ENCODE measurements around the gene DCAF8L1. TPM values are rescaled to one million over a fixed set of nuclear protein-coding genes. Genes with fewer than 3 reads are reported as not detected.

DCAF8L1 gene
- total and polyA plus RNA-seq, 7 donors: not detected

- H3K36me3 ChIP-seq (ENCODE audit: insufficient read depth in 1 of 2, low read depth in 1 of 2): no peaks in the 10 kb centered on the region
- ATAC-seq (no peak), DNase-seq (no peak)
- 68 to 83% (median 74%) methylated on average over 1 of the region's 1 CpG for WGBS, 3 donors
- intact Hi-C loops (cut with DNase I): no loop called here
- no peak overlapping the region for H3K27ac ChIP-seq
- H3K27me3 ChIP-seq (ENCODE audit: insufficient read depth in 3 of 3, low read length in 2 of 3): peaks cover 0 to 6% (median 0%) of the 10 kb centered on the region in 3 donors
- TF ChIP-seq CTCF (IDR thresholded peaks at IDR 0.05): no peak
- no peak overlapping the region for H3K4me3 ChIP-seq
- no peaks in the 10 kb centered on the region for H3K9me3 ChIP-seq
- no peaks in the 10 kb centered on the region for H3K4me1 ChIP-seq
Observed at GRCh38 chrX:27998666-27999065, 17.4 kb upstream of the DCAF8L1 start.

- ATAC-seq (no peak), DNase-seq (no peak)
- H3K27me3 ChIP-seq (ENCODE audit: insufficient read depth in 3 of 3, low read length in 2 of 3): peaks cover 0 to 6% (median 0%) of the 10 kb centered on the region in 3 donors
- TF ChIP-seq CTCF (IDR thresholded peaks at IDR 0.05): no peak
- H3K27ac ChIP-seq: no peak overlapping the region
- no peaks in the 10 kb centered on the region for H3K36me3 ChIP-seq (ENCODE audit: insufficient read depth in 1 of 2, low read depth in 1 of 2)
- whole genome bisulfite sequencing, 3 donors: 51 to 79% (median 60%) methylated on average over 2 of the region's 2 CpGs
- H3K4me3 ChIP-seq: no peak overlapping the region
- intact Hi-C loops (cut with DNase I): no loop called here
- no peaks in the 10 kb centered on the region for H3K4me1 ChIP-seq
- no peaks in the 10 kb centered on the region for H3K9me3 ChIP-seq
Observed at GRCh38 chrX:27997622-27998021, 16.4 kb upstream of the DCAF8L1 start.

GRCh38 chrX:27996132-27996531, 14.9 kb upstream of the DCAF8L1 start:
- ATAC-seq (no peak), DNase-seq (no peak)
- peaks cover 0 to 6% (median 0%) of the 10 kb centered on the region in 3 donors for H3K27me3 ChIP-seq (ENCODE audit: insufficient read depth in 3 of 3, low read length in 2 of 3)
- H3K9me3 ChIP-seq: no peaks in the 10 kb centered on the region
- no peak overlapping the region for H3K4me3 ChIP-seq
- H3K36me3 ChIP-seq (ENCODE audit: insufficient read depth in 1 of 2, low read depth in 1 of 2): no peaks in the 10 kb centered on the region
- 43 to 74% (median 66%) methylated on average over 3 of the region's 3 CpGs for WGBS, 3 donors
- intact Hi-C loops (cut with DNase I): no loop called here
- no peaks in the 10 kb centered on the region for H3K4me1 ChIP-seq
- H3K27ac ChIP-seq: no peak overlapping the region
- TF ChIP-seq CTCF (IDR thresholded peaks at IDR 0.05): no peak

- Histone ChIP-seq H3K36me3 (ENCODE audit: insufficient read depth in 1 of 2, low read depth in 1 of 2) (no peaks in the 10 kb centered on the region), H3K27me3 (ENCODE audit: insufficient read depth in 3 of 3, low read length in 2 of 3) (peaks cover 0 to 6% (median 0%) of the 10 kb centered on the region in 3 donors), H3K9me3 (no peaks in the 10 kb centered on the region), H3K27ac (no peak overlapping the region), H3K4me1 (no peaks in the 10 kb centered on the region), H3K4me3 (no peak overlapping the region)
- ATAC-seq: no peak
- intact Hi-C loops (cut with DNase I): no loop called here
- TF ChIP-seq CTCF (IDR thresholded peaks at IDR 0.05): no peak
- no peak for DNase-seq
- WGBS, 3 donors: 60 to 89% (median 81%) methylated on average over 3 of the region's 3 CpGs
Observed at GRCh38 chrX:27995611-27996010, 14.4 kb upstream of the DCAF8L1 start.
